Ishikawa (cell line): ENCODE results near the gene DCANP1.

ENCODE experiments used
- CEBPB ChIP-seq: IDR thresholded peaks from 2 replicates; pipeline ENCODE4 v1.6.1; 2012
- EP300 ChIP-seq: IDR thresholded peaks from 2 replicates; pipeline ENCODE4 v1.6.1; 2012; ENCODE audit warnings: borderline replicate concordance
- NFIC ChIP-seq: IDR thresholded peaks from 2 replicates; pipeline ENCODE4 v1.6.1; 2012
- RAD21 ChIP-seq: IDR thresholded peaks from 2 replicates; pipeline ENCODE4 v1.6.1; 2012; ENCODE audit warnings: low read depth

DNA sequence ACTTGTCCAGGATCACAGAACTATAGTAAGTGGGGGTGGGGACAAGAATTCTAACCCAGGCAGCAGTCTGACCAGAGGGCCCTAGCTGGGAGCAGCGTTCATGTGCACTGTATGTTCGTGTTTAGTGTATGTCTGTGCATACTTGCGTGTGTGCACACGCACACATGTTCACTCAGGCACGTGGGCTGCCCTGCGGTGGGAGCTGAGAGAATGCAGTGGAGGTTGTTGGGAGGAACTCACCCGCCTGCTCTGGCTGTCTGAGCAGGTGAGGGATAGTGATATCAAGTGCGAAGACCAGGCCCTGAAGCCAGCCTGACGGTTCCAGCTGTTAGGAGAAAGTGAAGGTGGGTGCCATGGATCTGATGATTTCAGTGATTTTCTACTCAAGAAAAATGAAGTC lies 942 bp downstream of the DCANP1 start:
- TF ChIP-seq RAD21 (no peak), NFIC (no peak), CEBPB (no peak), EP300 (no peak)
